ENCODE results near the gene BANK1. TPM values are rescaled to one million over a fixed set of nuclear protein-coding genes. Genes with fewer than 3 reads are reported as not detected.

Gene BANK1
- total RNA-seq, 1 donor from 2014 or later: 0.79 TPM

- Mint-ChIP-seq H3K27me3 (no peaks in the 10 kb centered on the region), H3K4me1 (ENCODE audit: low read depth) (no peaks in the 10 kb centered on the region), H3K27ac (no peak overlapping the region), H3K9me3 (ENCODE audit: low read depth) (no peaks in the 10 kb centered on the region), H3K4me3 (ENCODE audit: low read depth) (no peak overlapping the region), H3K36me3 (ENCODE audit: insufficient read depth) (no peaks in the 10 kb centered on the region)
- DNase-seq (ENCODE audit: low spot score, unreplicated experiment): no peak
- TF ChIP-seq CTCF (IDR thresholded peaks at IDR 0.05; ENCODE audit: unreplicated experiment): no peak
Observed at GRCh38 chr4:102089850-102090621, 299.5 kb downstream of the BANK1 start.

- Mint-ChIP-seq H3K27ac (no peak overlapping the region), H3K27me3 (no peaks in the 10 kb centered on the region)
Observed at GRCh38 chr4:102091656-102092055, 301.1 kb downstream of the BANK1 start.

GRCh38 chr4:102094481-102094880 is 304.0 kb downstream of the BANK1 start:
- H3K4me3 Mint-ChIP-seq (ENCODE audit: low read depth): no peak overlapping the region
- TF ChIP-seq CTCF (IDR thresholded peaks at IDR 0.05; ENCODE audit: unreplicated experiment): no peak
- no peak overlapping the region for H3K27ac Mint-ChIP-seq
- H3K36me3 Mint-ChIP-seq (ENCODE audit: insufficient read depth): no peaks in the 10 kb centered on the region
- no peaks in the 10 kb centered on the region for H3K4me1 Mint-ChIP-seq (ENCODE audit: low read depth)
- H3K27me3 Mint-ChIP-seq: no peaks in the 10 kb centered on the region
- H3K9me3 Mint-ChIP-seq (ENCODE audit: low read depth): no peaks in the 10 kb centered on the region
- no peak for DNase-seq (ENCODE audit: low spot score, unreplicated experiment)

More at GRCh38 chr4:102091656-102092055, 301.1 kb downstream of the BANK1 start:
- Mint-ChIP-seq H3K36me3 (ENCODE audit: insufficient read depth) (no peaks in the 10 kb centered on the region), H3K4me3 (ENCODE audit: low read depth) (no peak overlapping the region), H3K4me1 (ENCODE audit: low read depth) (no peaks in the 10 kb centered on the region), H3K9me3 (ENCODE audit: low read depth) (no peaks in the 10 kb centered on the region)
- TF ChIP-seq CTCF (IDR thresholded peaks at IDR 0.05; ENCODE audit: unreplicated experiment): no peak
- DNase-seq (ENCODE audit: low spot score, unreplicated experiment): no peak

- TF ChIP-seq CTCF (IDR thresholded peaks at IDR 0.05; ENCODE audit: unreplicated experiment): no peak
- DNase-seq (ENCODE audit: low spot score, unreplicated experiment): no peak
- Mint-ChIP-seq H3K4me1 (ENCODE audit: low read depth) (no peaks in the 10 kb centered on the region), H3K27me3 (no peaks in the 10 kb centered on the region), H3K4me3 (ENCODE audit: low read depth) (no peak overlapping the region), H3K27ac (no peak overlapping the region), H3K9me3 (ENCODE audit: low read depth) (peaks cover 27% of the 10 kb centered on the region), H3K36me3 (ENCODE audit: insufficient read depth) (peaks cover 3% of the 10 kb centered on the region)
Observed at GRCh38 chr4:102103368-102103767, 312.8 kb downstream of the BANK1 start.

- no peak for TF ChIP-seq CTCF (IDR thresholded peaks at IDR 0.05; ENCODE audit: unreplicated experiment)
- no peak for DNase-seq (ENCODE audit: low spot score, unreplicated experiment)
- H3K27ac Mint-ChIP-seq: no peak overlapping the region
- H3K4me1 Mint-ChIP-seq (ENCODE audit: low read depth): no peaks in the 10 kb centered on the region
- peaks cover 27% of the 10 kb centered on the region for H3K9me3 Mint-ChIP-seq (ENCODE audit: low read depth)
- no peak overlapping the region for H3K4me3 Mint-ChIP-seq (ENCODE audit: low read depth)
- H3K27me3 Mint-ChIP-seq: no peaks in the 10 kb centered on the region
- H3K36me3 Mint-ChIP-seq (ENCODE audit: insufficient read depth): peaks cover 3% of the 10 kb centered on the region
Observed at GRCh38 chr4:102104278-102104677, 313.7 kb downstream of the BANK1 start.

Measured in progenitor cell of endocrine pancreas (in vitro differentiated cells).